Endothelial cell of umbilical vein (primary cell): ENCODE measurements around the gene RIC8A. TPM values are rescaled to one million over a fixed set of nuclear protein-coding genes. Genes with fewer than 3 reads are reported as not detected.

Experiments
- BruUV-seq: library from RNA; stranded (reverse); fragments of 400-500 nt; replicated peaks from 2 replicates; lab custom pipeline; 2021; lab: Mats Ljungman, UMichigan
- CTCF ChIA-PET: fragments of 300-600, 350-600 bp; sonication (Branson Sonifier 250); formaldehyde crosslinking; loops from one replicate; lab custom pipeline; 2021; ENCODE audit warnings: antibody characterized with exemption, inconsistent platforms; lab: Charles Lee
- POLR2A ChIA-PET: fragments of 300-600, 350-600 bp; sonication (Branson Sonifier 250); formaldehyde crosslinking; loops from one replicate; lab custom pipeline; 2021; ENCODE audit warnings: antibody characterized with exemption, inconsistent platforms; lab: Charles Lee
- DNase-seq: peaks from one replicate; pipeline ENCODE4 v3.0.0-alpha.2; 2011; ENCODE audit warnings: low read depth, low spot score
- FAIRE-seq: peaks from 2 replicates; lab custom pipeline; 2011; peaks lifted over from hg19 to GRCh38; lab: Jason Lieb, UNC
- H2AFZ ChIP-seq: 2 replicates; pipeline ENCODE4 v1.6.0; 2012; ENCODE audit warnings: low read depth, low read length, control low read depth, inconsistent platforms
- H3K27ac ChIP-seq: 2 replicates; pipeline ENCODE4 v1.5.1; 2011; ENCODE audit warnings: low read depth, mild to moderate bottlenecking, control low read depth, low read length, moderate library complexity; ENCODE audit not compliant: insufficient read depth
- H3K27me3 ChIP-seq, 2 experiments: 2 replicates each; pipeline versions ENCODE4 v1.6.0 to v1.6.1; 2011; ENCODE audit warnings: low read length in 2 of 2, mixed read lengths in 1 of 2; ENCODE audit not compliant: control insufficient read depth in 2 of 2, insufficient read depth in 2 of 2
- H3K36me3 ChIP-seq, 2 experiments: 2 replicates in 1 of 2; 3 replicates in 1 of 2; pipeline ENCODE4 v1.5.1; 2011; ENCODE audit warnings: low read length in 2 of 2, mild to moderate bottlenecking in 1 of 2, moderate library complexity in 1 of 2; ENCODE audit not compliant: control insufficient read depth in 2 of 2, insufficient read depth in 2 of 2; ENCODE audit errors: extremely low read depth in 1 of 2
- H3K4me1 ChIP-seq: 3 replicates; pipeline ENCODE4 v1.5.1; 2011; ENCODE audit warnings: mild to moderate bottlenecking, low read length; ENCODE audit not compliant: control insufficient read depth, insufficient read depth; ENCODE audit errors: extremely low read depth
- H3K4me2 ChIP-seq: 2 replicates; pipeline ENCODE4 v1.6.1; 2011; ENCODE audit warnings: low read length, control low read depth, mixed read lengths; ENCODE audit not compliant: insufficient read depth
- H3K4me3 ChIP-seq, 3 experiments: fragments of 200-600 bp in 1 of 3; sonication (generic), shearing (Covaris generic) in 1 of 3; replicated peaks in 1 of 3; 2 replicates each; pipeline ENCODE4 v1.5.1; 2011 to 2016; ENCODE audit warnings: control low read depth in 3 of 3, low read length in 3 of 3, mild to moderate bottlenecking in 2 of 3, inconsistent platforms in 1 of 3, low read depth in 1 of 3, moderate library complexity in 1 of 3; ENCODE audit not compliant: insufficient read depth in 1 of 3
- H3K79me2 ChIP-seq: 2 replicates; pipeline ENCODE4 v1.6.0; 2012; ENCODE audit warnings: low read length, inconsistent platforms; ENCODE audit not compliant: control insufficient read depth, insufficient read depth
- H3K9ac ChIP-seq: replicated peaks from 2 replicates; pipeline ENCODE3; 2011; ENCODE audit warnings: low read length, control low read depth; ENCODE audit not compliant: insufficient read depth; ENCODE audit errors: extremely low read depth
- H3K9me1 ChIP-seq: replicated peaks from 3 replicates; pipeline ENCODE4 v1.6.0; 2011; ENCODE audit warnings: mild to moderate bottlenecking, low read length; ENCODE audit not compliant: control insufficient read depth, insufficient read depth; ENCODE audit errors: extremely low read depth
- H3K9me3 ChIP-seq: replicated peaks from 2 replicates; pipeline ENCODE4 v1.5.1; 2012; ENCODE audit warnings: low read length, inconsistent platforms; ENCODE audit not compliant: control insufficient read depth, insufficient read depth
- H4K20me1 ChIP-seq: replicated peaks from 2 replicates; pipeline ENCODE3; 2011; ENCODE audit warnings: mild to moderate bottlenecking, low read length; ENCODE audit not compliant: control insufficient read depth, insufficient read depth; ENCODE audit errors: extremely low read depth
- CTCF ChIP-seq, 2 donors: IDR thresholded peaks; 1 replicate in 1 of 2; 2 replicates in 1 of 2; pipeline ENCODE4 v1.5.1; 2011; ENCODE audit warnings: low read length in 2 of 2, mild to moderate bottlenecking in 2 of 2, moderate library complexity in 2 of 2, control low read depth in 1 of 2, inconsistent platforms in 1 of 2, low read depth in 1 of 2; ENCODE audit not compliant: insufficient read depth in 1 of 2; ENCODE audit errors: extremely low read depth in 1 of 2
- EZH2 ChIP-seq: IDR thresholded peaks from 2 replicates; pipeline ENCODE4 v1.6.1; 2012; ENCODE audit warnings: borderline replicate concordance, low read depth, mild to moderate bottlenecking, moderate library complexity, low read length, inconsistent platforms; ENCODE audit not compliant: severe bottlenecking
- FOS ChIP-seq: IDR thresholded peaks from 2 replicates; pipeline ENCODE4 v1.6.1; 2011; ENCODE audit warnings: mild to moderate bottlenecking, low read length, moderate library complexity, borderline replicate concordance; ENCODE audit not compliant: insufficient read depth
- GATA2 ChIP-seq: IDR thresholded peaks from 2 replicates; pipeline ENCODE4 v1.7.0; 2011; ENCODE audit warnings: low read depth, mild to moderate bottlenecking, moderate library complexity, mixed read lengths, low read length; ENCODE audit not compliant: insufficient read length, insufficient read depth
- JUN ChIP-seq: IDR thresholded peaks from 2 replicates; pipeline ENCODE4 v1.6.1; 2011; ENCODE audit warnings: borderline replicate concordance, low read depth; ENCODE audit not compliant: insufficient read length, insufficient read depth
- MAX ChIP-seq: IDR thresholded peaks from 2 replicates; pipeline ENCODE4 v1.6.1; 2011; ENCODE audit not compliant: insufficient read depth, insufficient read length
- MYC ChIP-seq: IDR thresholded peaks from one replicate; pipeline ENCODE4 v1.6.1; 2011; ENCODE audit warnings: mild to moderate bottlenecking, low read depth, low read length
- POLR2A ChIP-seq: IDR thresholded peaks from 2 replicates; pipeline ENCODE4 v1.6.1; 2012; ENCODE audit warnings: low read depth, mild to moderate bottlenecking, control low read depth, low read length
- POLR2AphosphoS5 ChIP-seq: IDR thresholded peaks from 2 replicates; pipeline ENCODE4 v1.6.1; 2012; ENCODE audit warnings: low read depth, mild to moderate bottlenecking, control low read depth, low read length, moderate library complexity; ENCODE audit not compliant: insufficient read depth
- dilution Hi-C: fragments of 300-500 bp; cut with MboI; formaldehyde crosslinking; loops from one replicate; pipeline ENCODE4 v1.15.0; 2019; ENCODE audit warnings: low sequenced_read_pairs; ENCODE audit not compliant: extremely low pct_ligation_motif_present
- intact Hi-C: fragments of 100-400 bp; cut with micrococcal nuclease; formaldehyde crosslinking; loops from one replicate; pipeline ENCODE4 v1.10.0; 2022
- polyA plus RNA-seq, 4 experiments: library from polyadenylated mRNA; depleted of rRNA in 3 of 4; stranded (reverse) in 3 of 4; unstranded in 1 of 4; fragments of >200 nt; gene quantifications; 2 replicates each; pipeline versions ENCODE4 v1.2.1 to v1.2.3, GENCODE V29; 2011 to 2012; ENCODE audit warnings: missing spikeins in 1 of 4
- total RNA-seq: library from RNA; stranded (reverse); gene quantifications from 2 replicates; pipeline ENCODE4 v1.2.3, GENCODE V29; 2021

RIC8A gene
- total and polyA plus RNA-seq, 2 donors (not counting 3 experiments of a cell fraction or from before 2014, with no cell fraction given), result 112 to 143 TPM

- no peaks in the 10 kb centered on the region for H3K79me2 ChIP-seq
- no peaks in the 10 kb centered on the region for H3K9me3 ChIP-seq
- POLR2A ChIA-PET, result no interaction called here
- no peaks in the 10 kb centered on the region for H3K27me3 ChIP-seq
- no peak overlapping the region for H2AFZ ChIP-seq
- no peaks in the 10 kb centered on the region for H3K9me1 ChIP-seq
- DNase-seq, result no peak
- intact Hi-C loops (no loop called here), dilution Hi-C loops (no loop called here)
- H3K4me1 ChIP-seq, result no peaks in the 10 kb centered on the region
- H3K36me3 ChIP-seq, result peaks cover 12 to 26% of the 10 kb centered on the region in 2 experiments
- no peak overlapping the region for H3K4me3 ChIP-seq
- CTCF ChIA-PET, result interaction anchor here (1.2 kb wide), 1 partner anchor 12 kb away, joined by 3 read pairs; no protein-coding TSS in a partner anchor
- no peaks in the 10 kb centered on the region for H4K20me1 ChIP-seq
- no peak overlapping the region for H3K27ac ChIP-seq
- no TSS peak for BruUV-seq
- TF ChIP-seq CTCF (IDR thresholded peaks at IDR 0.05; ENCODE audit: extremely low read depth in 1 of 2, insufficient read depth in 1 of 2, low read depth in 1 of 2, low read length in 2 of 2), result no peak
- H3K9ac ChIP-seq, result no peak overlapping the region
- no peak overlapping the region for H3K4me2 ChIP-seq
- FAIRE-seq, result no peak
Observed at GRCh38 chr11:255176-255575, 47.7 kb downstream of the RIC8A start.

- dilution Hi-C loops (no loop called here), intact Hi-C loops (no loop called here)
- TF ChIP-seq FOS (no peak), CTCF (IDR thresholded peaks at IDR 0.05; ENCODE audit: extremely low read depth in 1 of 2, insufficient read depth in 1 of 2, low read depth in 1 of 2, low read length in 2 of 2) (no peak), GATA2 (no peak), POLR2AphosphoS5 (no peak), JUN (no peak), POLR2A (no peak), MYC (no peak), EZH2 (no peak), MAX (no peak)
- no peak for FAIRE-seq
- no peak overlapping the region for H3K27ac ChIP-seq
- no peak overlapping the region for H3K4me2 ChIP-seq
- no peaks in the 10 kb centered on the region for H4K20me1 ChIP-seq
- H3K9me1 ChIP-seq, result no peaks in the 10 kb centered on the region
- H3K79me2 ChIP-seq, result no peaks in the 10 kb centered on the region
- ChIA-PET POLR2A (no interaction called here), CTCF (interaction anchor here (1.2 kb wide), 1 partner anchor 12 kb away, joined by 3 read pairs; no protein-coding TSS in a partner anchor)
- no peak overlapping the region for H2AFZ ChIP-seq
- no peaks in the 10 kb centered on the region for H3K9me3 ChIP-seq
- H3K4me3 ChIP-seq, result no peak overlapping the region
- no peak overlapping the region for H3K9ac ChIP-seq
- H3K36me3 ChIP-seq, result peaks cover 9 to 25% of the 10 kb centered on the region in 2 experiments
- H3K4me1 ChIP-seq, result no peaks in the 10 kb centered on the region
- no peak for DNase-seq
- H3K27me3 ChIP-seq, result no peaks in the 10 kb centered on the region
- no TSS peak for BruUV-seq
Observed at GRCh38 chr11:255816-256215, 48.3 kb downstream of the RIC8A start.
